ENCODE measurements around the gene TTC17.

TTC17 gene

DNA sequence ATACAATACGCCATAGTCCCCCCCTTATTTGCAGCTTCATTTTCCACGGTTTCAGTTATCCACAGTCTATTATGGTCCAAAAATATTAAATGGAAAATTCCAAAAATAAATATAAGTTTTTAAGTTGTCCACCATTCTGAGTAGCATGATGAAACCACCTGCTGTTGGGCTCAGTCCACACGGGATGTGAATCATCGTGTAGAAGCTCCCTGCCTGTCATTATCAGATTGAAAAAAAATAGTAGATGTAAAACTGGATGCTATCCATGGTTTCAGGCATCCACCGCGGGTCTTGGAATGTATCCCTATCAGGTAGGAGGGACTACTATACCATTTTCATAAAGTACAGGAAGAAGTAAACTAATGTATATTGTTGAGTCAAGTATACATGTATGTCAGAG lies 127.4 kb downstream of the TTC17 start:
- no peak overlapping the region for H3K4me3 ChIP-seq (ENCODE audit: low read depth, low read length)
- no peak for TF ChIP-seq CTCF (IDR thresholded peaks at IDR 0.05; ENCODE audit: control insufficient read depth, extremely low read depth, insufficient read depth)
- DNase-seq (ENCODE audit: low read depth): no peak

DNA sequence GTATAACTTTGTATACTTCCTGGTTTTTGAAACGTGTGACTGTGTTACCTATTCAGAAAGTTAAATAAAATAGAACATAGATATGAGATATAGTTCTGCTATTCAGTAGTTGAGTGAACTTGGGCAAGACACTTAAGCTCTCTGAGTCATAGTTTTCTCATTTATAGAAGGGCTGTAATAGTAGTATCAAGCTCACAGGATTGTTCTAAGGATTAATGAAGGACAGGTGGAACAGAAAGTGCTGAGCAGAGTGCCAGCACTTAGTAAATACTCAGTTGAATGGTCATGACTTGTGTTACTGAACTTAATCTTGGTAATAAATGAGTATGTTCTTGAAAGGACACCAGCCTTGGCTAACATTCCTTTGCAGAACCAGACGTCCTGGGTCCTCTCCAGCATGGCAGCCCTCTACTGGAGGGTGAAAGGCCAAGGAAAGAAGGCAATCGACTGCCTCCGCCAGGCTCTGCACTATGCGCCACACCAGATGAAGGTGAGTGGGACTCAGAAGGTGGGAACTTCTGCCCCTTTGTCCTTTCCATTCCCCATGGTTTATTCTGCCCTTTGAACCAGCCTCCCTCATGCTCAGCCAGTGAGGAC lies 131.2 kb downstream of the TTC17 start:
- no peak overlapping the region for H3K4me3 ChIP-seq (ENCODE audit: low read depth, low read length)
- TF ChIP-seq CTCF (IDR thresholded peaks at IDR 0.05; ENCODE audit: control insufficient read depth, extremely low read depth, insufficient read depth): no peak
- peak; percentile 65 for DNase-seq (ENCODE audit: low read depth)

- no peak for TF ChIP-seq CTCF (IDR thresholded peaks at IDR 0.05; ENCODE audit: control insufficient read depth, extremely low read depth, insufficient read depth)
- no peak for DNase-seq (ENCODE audit: low read depth)
These were observed 134.0 kb downstream of the TTC17 start for GRCh38 chr11:43492701-43493100.

GRCh38 chr11:43493431-43493830 lies 134.7 kb downstream of the TTC17 start:
- H3K4me3 ChIP-seq (ENCODE audit: low read depth, low read length): no peak overlapping the region
- DNase-seq (ENCODE audit: low read depth): no peak
- no peak for TF ChIP-seq CTCF (IDR thresholded peaks at IDR 0.05; ENCODE audit: control insufficient read depth, extremely low read depth, insufficient read depth)

More at GRCh38 chr11:43492701-43493100, 134.0 kb downstream of the TTC17 start:
- no peak overlapping the region for H3K4me3 ChIP-seq (ENCODE audit: low read depth, low read length)

GRCh38 chr11:43497144-43497543 lies 138.4 kb downstream of the TTC17 start:
- TF ChIP-seq CTCF (IDR thresholded peaks at IDR 0.05; ENCODE audit: control insufficient read depth, extremely low read depth, insufficient read depth): no peak
- no peak for DNase-seq (ENCODE audit: low read depth)
- no peak overlapping the region for H3K4me3 ChIP-seq (ENCODE audit: low read depth, low read length)

DNA sequence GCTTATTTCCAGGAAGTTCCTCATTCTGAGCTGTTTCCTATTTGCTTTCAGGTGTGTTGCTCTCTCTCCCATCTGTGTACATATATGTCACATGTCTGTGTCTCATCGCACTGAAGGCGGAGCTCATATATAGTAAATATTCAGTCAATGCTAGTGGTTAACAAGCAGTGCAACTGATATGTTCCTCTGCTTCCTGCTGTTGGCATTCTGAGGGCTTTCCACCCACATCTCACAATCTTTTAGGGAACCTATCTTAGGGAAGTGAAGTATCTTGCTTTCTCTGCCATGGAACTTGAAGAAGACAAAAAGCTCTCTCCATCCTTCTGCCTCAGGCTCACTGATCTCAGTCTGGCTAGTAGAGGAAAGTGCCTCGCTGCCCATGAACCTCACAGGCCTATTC lies 139.8 kb downstream of the TTC17 start:
- no peak for TF ChIP-seq CTCF (IDR thresholded peaks at IDR 0.05; ENCODE audit: control insufficient read depth, extremely low read depth, insufficient read depth)
- no peak overlapping the region for H3K4me3 ChIP-seq (ENCODE audit: low read depth, low read length)
- no peak for DNase-seq (ENCODE audit: low read depth)

DNA sequence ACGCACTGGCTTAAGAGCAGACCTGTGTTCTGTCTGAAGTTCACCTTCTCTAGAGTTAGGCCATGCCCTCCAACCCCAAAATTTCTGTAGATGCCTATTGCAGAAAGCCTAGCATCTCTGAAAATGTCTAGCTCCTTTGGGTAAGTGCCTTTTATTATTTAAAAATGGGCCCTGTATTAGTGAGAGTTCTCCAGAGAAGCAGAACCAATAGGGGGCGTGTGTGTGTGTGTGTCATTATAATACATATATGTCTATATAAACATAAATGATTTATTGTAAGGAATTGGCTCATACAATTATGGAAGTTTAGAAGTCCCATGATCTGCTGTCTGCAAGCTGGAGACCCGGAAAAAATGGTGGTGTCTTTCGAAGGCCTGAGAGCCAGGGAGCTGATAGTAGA lies 144.7 kb downstream of the TTC17 start:
- no peak for DNase-seq (ENCODE audit: low read depth)
- no peak overlapping the region for H3K4me3 ChIP-seq (ENCODE audit: low read depth, low read length)
- TF ChIP-seq CTCF (IDR thresholded peaks at IDR 0.05; ENCODE audit: control insufficient read depth, extremely low read depth, insufficient read depth): peak; percentile 15; the same call in 1 of the 2 replicates

Data from LNCaP clone FGC (cell line).